ENCODE measurements around the gene NDUFS2.
"Not testable (repeated sequence)": the region's sequence is repeated elsewhere in the genome, so short reads cannot be mapped to it uniquely, and the experiment has no call there.

NDUFS2 gene

DNA sequence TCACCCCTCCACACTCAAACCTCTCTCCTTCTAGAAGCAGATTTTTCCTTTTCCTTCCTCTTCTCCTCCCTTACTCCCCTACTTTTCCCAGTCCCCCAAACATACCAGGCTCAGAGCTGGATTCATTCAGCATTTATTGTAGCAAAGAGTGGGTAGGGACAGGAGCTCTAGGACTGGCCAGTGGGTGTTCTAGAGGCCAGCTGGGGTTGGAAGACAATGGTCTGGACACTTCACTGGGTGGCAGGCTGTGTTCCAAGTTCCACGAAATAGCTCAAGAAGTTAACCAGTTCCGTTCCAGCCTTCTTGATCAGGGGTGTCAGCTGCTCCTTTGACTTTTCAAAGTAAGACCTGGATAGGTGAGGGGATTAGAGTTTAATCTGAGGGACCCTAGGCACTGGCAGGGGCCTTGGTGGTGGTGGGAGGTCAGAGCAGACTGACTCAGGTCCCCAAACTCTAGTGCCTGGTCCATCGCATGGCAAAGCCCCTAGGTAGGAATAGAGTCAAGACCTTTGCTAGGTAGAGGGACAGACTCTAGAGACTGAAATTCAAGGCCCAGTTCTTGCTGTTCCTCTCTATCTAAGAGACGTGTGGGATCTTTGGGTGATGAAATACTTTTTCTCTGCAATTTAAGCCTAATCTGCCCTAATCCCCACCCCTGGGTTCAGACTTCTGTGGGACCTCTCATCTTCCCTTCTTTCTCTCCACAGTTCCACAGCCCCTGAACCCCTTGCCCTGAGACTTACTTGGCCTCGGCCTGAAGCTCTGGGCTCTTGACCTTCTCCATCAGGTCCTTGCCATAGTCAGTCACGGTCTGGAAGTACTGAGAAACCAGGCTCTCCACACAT lies 20.2 kb downstream of the NDUFS2 start:
- DNase-seq = no peak

DNA sequence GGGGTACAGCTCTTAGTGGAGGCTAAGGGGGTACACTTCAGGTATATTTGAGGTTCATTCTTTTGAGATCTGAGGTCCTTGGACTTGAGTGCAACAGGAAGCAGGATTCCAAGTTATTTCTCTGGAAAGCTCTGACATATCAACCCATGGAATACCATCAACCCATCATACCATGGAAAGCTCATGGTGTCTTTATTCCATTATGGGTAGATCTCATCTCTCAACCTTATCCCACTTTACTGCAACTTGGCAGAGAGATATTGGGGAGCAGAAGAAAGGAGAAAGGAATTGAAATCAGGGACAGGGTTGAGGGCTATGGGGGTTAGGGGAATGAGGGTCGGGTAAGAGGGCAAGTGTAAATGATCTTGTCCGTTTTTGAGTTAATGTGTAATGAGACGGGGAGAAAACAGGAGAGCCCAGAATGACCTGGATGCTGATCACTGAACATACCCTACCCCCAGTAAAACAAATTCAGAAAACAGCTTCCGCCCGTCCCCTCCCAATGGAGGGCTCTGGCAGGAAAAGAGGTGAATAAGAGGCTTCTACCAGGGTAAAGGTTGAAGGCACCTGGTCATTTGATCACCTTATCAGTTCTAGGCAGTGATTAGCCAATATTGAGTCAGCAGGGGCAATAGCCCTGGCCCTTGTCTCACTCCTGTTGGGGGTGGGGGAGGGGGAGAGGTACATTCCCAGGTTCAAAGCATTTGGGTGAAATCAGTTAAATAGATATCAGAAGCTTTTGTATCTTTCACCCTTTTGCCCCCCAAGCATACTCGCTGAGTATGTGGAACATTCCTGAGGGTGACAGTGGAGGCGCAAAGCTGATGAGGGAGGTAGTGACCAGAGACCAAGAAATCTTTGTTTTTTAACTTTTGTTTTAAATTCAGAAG lies 21.9 kb downstream of the NDUFS2 start:
- DNase-seq = no peak

DNA sequence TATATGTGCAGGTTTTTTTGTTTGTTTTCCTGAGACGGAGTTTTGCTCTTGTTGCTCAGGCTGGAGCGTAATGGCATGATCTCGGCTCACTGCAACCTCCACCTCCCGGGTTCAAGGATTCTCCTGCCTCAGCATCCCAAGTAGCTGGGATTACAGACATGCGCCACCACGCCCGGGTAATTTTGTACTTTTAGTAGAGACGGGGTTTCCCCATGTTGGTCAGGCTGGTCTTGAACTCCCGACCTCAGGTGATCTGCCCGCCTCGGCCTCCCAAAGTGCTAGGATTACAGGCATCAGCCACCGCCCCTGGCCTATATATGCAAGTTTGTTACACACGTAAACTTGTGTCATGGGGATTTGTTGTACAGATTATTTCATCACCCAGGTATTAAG lies 22.5 kb downstream of the NDUFS2 start:
- DNase-seq = not testable (repeated sequence)

GRCh38 chr1:161225178-161225533 lies 23.0 kb downstream of the NDUFS2 start:
- DNase-seq = no peak

DNA sequence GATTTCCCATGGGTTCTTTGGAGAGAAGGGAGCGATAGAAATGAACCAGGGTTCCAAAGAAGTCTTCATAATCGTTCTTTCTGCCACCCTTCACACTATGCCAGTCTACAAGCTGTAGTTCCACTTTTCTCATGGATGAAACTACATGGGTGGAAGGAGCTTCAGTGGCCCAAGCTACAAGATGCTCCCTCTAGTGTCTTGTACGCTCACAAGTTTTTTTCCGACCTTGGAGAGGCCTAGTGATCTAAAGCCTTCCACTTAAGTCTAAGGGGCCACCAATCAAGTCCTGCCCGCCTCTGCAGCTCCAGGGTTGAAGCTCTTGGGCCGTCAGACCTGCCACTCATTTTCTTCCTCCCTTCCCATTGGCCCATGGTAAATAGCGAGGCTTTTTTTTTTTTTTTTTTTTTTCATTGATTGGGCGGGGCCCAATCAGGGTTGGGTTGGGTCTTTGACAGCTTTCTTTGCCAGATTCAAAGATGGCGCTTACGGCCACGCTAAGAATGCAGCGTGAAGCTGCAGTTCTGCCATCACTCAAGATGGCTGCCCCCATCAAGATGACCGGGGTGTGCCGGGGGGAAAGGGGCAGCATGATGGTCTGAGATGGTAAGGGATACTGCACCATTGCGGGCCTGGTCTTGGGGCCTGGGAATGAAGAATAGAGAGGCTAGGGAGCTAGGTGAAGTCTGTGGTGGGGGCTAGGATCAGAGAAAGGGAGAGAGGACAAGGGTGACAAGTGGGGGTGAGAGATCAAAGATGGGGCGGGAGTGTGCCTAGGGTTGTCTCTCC lies 23.6 kb downstream of the NDUFS2 start, which contains the start of gene TOMM40L:
TOMM40L (plus strand) TSS at position 527 of the 786 bp plus-strand sequence. CDS start 430 bp downstream, outside the sequence.
- peak; percentile 96 to 100 (median 99) for DNase-seq

- DNase-seq = no peak
Measured at GRCh38 chr1:161226320-161226711, 24.1 kb downstream of the NDUFS2 start.

DNA sequence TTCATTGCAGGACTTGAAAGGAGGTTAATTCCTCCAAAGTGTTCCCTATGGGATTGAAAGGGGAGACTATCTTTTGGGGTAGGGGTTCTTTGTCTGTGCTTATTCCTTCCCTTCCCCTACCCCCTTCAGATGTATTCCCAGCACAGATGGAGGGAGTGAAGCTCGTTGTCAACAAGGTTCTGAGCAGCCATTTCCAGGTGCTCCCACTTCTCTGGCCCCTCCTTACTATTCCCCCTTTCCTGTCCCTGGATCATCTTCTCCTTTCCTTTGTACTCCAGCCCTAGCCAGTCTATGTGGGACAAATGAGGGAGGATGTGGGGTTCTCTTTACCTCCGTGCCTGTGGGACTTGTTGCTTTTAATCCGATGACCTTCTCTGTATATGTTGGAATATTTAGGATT lies 24.6 kb downstream of the NDUFS2 start:
- no peak for DNase-seq

DNA sequence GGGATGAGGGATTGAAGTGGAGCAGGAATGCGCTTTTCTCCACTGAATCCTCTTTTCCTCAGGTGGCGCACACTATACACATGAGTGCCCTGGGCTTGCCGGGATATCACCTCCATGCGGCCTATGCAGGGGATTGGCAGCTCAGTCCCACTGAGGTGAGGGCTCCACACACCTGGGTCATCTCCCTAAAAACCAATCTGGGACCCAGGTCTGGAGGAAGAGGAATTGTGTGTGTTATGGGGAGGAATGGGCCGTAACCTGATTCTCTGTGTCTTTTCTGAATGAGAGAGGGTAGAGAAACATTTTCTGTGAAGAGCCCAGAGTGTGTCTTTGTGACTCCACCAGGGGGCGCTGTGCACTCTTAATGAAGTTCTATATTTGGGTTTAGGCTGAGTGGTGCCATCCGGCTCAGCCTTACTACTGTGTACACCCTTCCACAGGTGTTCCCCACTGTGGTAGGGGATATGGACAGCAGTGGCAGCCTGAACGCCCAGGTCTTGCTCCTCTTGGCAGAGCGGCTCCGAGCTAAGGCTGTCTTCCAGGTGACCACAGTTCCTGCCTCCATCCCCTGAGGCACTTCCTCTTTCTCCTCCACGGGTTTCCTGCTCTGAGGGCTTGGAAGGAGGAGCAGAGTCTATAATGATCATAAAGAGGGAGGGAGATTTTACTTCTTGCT lies 25.2 kb downstream of the NDUFS2 start:
- DNase-seq = peak; percentile 83 to 93 (median 89)

GRCh38 chr1:161228032-161228431 lies 25.9 kb downstream of the NDUFS2 start:
- DNase-seq = peak; percentile 30 to 37 (median 32)

DNA sequence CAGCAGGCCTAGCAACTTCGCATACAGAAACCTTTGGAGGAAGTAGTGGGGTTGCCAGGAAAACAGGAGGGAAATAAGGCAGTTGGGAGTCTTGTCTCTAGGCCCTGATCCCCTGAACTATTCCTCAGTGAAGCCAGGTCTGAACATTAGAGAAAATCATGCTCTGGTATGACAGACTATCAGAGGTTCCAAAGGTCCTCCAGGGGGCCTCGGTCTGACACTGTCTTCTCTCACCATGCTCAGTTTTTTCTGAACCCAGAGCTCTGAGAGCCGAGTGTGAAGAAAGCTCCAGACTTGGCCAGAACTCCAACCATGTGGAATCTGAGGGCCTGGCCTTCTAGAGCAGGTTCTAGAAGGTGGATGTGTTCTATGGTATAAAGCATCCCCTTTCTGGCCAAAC lies 27.7 kb downstream of the NDUFS2 start:
- DNase-seq = peak in 1 of 3 donors; percentile 22

DNA sequence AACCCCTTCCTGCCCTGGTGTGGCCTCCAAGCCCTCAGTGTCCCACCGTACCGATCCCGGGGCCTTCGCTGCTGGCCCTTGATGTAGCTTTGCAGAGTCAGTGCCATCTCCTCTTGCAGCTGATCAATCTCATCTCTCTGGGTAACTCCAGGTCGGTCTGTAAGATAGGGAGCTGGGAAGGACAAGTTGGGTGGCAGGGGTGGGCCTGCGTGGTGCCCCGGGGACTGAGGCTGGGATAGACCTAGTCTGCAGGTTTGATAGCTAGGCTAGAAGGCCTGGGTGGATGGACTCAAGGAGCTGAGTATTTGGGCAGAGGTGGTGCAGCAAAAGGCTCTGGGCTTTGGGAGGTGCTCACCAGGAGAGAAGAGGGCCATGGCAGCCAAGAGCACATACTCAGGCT lies 28.6 kb downstream of the NDUFS2 start:
- no peak for DNase-seq

GRCh38 chr1:161233102-161233501 lies 30.9 kb downstream of the NDUFS2 start:
- no peak for DNase-seq

DNA sequence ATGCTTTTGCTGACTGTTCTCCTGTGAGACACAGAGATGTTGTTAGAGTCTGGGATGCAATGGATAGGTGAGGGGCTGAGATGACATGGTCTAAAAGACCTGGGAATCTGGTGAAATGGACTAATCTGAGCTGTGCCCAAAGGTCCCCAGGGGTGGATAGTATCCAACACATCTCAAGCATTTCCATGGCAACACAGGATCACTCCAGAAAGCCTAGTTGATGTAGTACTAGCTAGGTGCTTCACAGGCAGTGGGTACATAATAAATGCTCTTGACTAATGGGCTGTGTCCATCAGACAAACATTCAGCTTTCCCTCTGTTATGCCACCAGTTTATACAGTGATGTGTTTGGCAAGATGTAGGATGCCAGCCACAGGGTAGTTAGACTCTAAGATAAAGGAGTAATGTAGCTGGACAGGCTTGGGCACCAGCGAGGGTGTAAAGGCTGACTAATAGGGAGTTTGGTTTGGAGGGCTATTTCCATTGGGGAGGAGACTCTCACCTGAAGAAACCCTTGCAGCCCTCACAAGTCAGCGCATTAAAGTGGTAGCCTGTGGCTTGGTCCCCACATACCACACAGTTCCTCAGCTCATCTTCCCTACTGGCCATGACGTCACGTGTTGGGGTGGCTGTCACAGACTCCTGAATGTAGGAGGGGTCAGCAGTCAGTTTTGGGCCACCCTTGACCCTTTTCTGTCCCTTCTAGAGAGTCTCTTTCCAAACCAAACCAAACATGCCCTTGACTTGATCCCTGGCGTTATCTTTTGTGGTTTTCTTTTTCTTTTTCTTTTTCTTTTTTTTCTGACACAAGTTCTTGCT lies 34.0 kb downstream of the NDUFS2 start:
- DNase-seq = no peak

GRCh38 chr1:161238039-161238473 lies 35.9 kb downstream of the NDUFS2 start, which contains the start of gene NR1I3:
Gene NR1I3 (minus strand): TSS chr1:161238203. CDS start chr1:161236565, 1,638 bp downstream.
- DNase-seq = peak; percentile 53 to 67 (median 64)

DNA sequence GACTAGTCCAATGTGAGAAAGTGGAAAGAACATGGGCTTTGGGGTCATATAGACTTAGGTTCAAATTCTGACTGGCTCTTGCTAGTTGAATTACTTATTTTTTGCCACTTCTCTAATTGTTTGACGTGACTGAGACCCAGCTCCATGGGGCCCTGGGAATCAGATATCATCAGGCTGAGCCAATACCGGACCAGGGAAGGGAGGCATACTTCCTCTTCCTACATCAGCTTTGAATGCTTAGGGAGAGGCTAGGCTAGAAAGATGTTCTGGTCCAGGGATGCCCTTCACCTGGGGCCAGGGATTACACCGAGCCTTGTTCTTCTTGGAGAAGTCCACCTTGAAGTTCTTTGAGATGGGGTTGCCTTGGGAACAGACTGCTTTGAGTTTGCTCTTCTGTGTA lies 39.5 kb downstream of the NDUFS2 start:
- peak; percentile 42 to 56 (median 45) for DNase-seq

- peak in 2 of 3 donors; percentile 39 to 61 for DNase-seq
Measured at GRCh38 chr1:161242313-161242712, 40.1 kb downstream of the NDUFS2 start.

- DNase-seq = no peak
Measured at GRCh38 chr1:161244888-161245287, 42.7 kb downstream of the NDUFS2 start.

DNA sequence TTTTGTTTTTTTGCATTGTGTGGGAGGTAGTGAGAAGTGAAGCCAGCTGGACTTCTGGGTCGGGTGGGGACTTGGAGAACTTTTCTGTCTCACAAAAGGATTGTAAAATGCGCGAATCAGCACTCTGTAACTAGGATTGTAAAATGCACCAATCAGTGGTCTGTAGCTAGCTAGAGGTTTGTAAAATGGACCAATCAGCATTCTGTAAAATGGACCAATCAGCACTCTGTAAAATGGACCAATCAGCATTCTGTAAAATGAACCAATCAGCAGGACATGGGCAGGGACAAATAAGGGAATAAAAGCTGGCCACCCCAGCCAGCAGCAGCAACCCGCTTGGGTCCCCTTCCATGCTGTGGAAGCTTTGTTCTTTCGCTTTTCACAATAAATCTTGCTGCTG lies 47.9 kb downstream of the NDUFS2 start:
- DNase-seq = not testable (repeated sequence)

GRCh38 chr1:161250829-161251228 lies 48.7 kb downstream of the NDUFS2 start:
- DNase-seq = no peak

DNA sequence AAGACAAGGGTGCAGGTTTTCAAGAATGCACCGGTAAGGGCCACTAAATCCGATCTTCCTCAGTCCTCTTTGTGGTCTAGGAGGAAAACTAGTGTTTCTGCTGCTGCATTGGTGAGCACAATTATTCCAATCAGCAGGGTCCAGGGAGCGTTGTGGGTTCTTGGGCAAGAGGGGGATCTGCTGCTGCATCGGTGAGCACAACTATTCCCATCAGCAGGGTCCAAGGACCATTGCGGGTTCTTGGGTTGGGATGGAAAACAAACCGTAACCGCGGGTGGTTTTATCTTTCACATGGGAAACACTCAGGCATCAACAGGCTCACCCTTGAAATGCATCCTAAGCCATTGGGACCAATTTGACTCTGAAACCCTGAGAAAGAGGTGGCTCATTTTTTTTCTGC lies 49.4 kb downstream of the NDUFS2 start:
- no peak for DNase-seq

- peak in 1 of 3 donors; percentile 22 for DNase-seq
Measured at GRCh38 chr1:161255302-161255701, 53.1 kb downstream of the NDUFS2 start.

All from suppressor macrophage treated with lipopolysaccharide for 1 hour (primary cell).